Kidney (tissue), 14 donors: ENCODE measurements around the gene CD99L2. TPM values are rescaled to one million over a fixed set of nuclear protein-coding genes. Genes with fewer than 3 reads are reported as not detected.
A peak's percentile ranks its signal among the peaks of the same experiment; 100 is the strongest.
"Not testable (repeated sequence)": the region's sequence is repeated elsewhere in the genome, so short reads cannot be mapped to it uniquely, and the experiment has no call there.

Experiments used
- DNase-seq, 5 donors: peaks; one replicate each; pipeline ENCODE4 v3.0.0-alpha.2; 2013 to 2020
- FAIRE-seq: peaks from 2 replicates; lab custom pipeline; 2012; peaks lifted over from hg19 to GRCh38; lab: Jason Lieb, UNC
- H3K27ac ChIP-seq, 2 donors: one replicate each; pipeline ENCODE4 v1.7.0; 2013; ENCODE audit warnings: low read depth in 2 of 2, low read length in 2 of 2, inconsistent platforms in 1 of 2
- H3K27me3 ChIP-seq: one replicate; pipeline ENCODE4 v1.7.1; 2013; ENCODE audit warnings: low read length, inconsistent platforms; ENCODE audit not compliant: control insufficient read depth, insufficient read depth
- H3K36me3 ChIP-seq, 3 donors: one replicate each; pipeline versions ENCODE4 v1.7.0 to v1.7.1; 2013; ENCODE audit warnings: low read length in 3 of 3, control low read depth in 1 of 3, inconsistent platforms in 1 of 3; ENCODE audit not compliant: insufficient read depth in 3 of 3, control insufficient read depth in 2 of 3
- H3K4me1 ChIP-seq, 3 donors: one replicate each; pipeline versions ENCODE4 v1.7.0 to v1.7.1; 2013; ENCODE audit warnings: low read length in 3 of 3, inconsistent platforms in 1 of 3, low read depth in 1 of 3; ENCODE audit not compliant: control insufficient read depth in 2 of 3, insufficient read depth in 2 of 3
- H3K4me3 ChIP-seq, 3 donors: one replicate each; pipeline versions ENCODE4 v1.7.0 to v1.8.1; 2013; ENCODE audit warnings: low read length in 3 of 3, control low read depth in 1 of 3, inconsistent platforms in 1 of 3
- H3K9ac ChIP-seq, 3 donors: one replicate each; pipeline versions ENCODE4 v1.7.0 to v1.7.1; 2013; ENCODE audit warnings: low read length in 3 of 3, control low read depth in 1 of 3, inconsistent platforms in 1 of 3
- H3K9me3 ChIP-seq, 3 donors: one replicate each; pipeline versions ENCODE4 v1.7.0 to v1.7.1; 2013; ENCODE audit warnings: low read length in 3 of 3, control low read depth in 1 of 3, inconsistent platforms in 1 of 3; ENCODE audit not compliant: control insufficient read depth in 2 of 3, insufficient read depth in 1 of 3
- intact Hi-C: fragments of 100-400 bp; cut with DNase I; formaldehyde crosslinking; loops from one replicate; pipeline ENCODE4 v1.11.1; 2022
- polyA plus RNA-seq: library from polyadenylated mRNA; stranded (reverse); fragments of 350-450 nt; fragmentation: Illumina TruSeq; extraction: RNeasy Lipid Tissue Mini Kit (QIAGEN cat#74804); gene quantifications from one replicate; pipeline ENCODE4 v1.2.3, GENCODE V29; 2014; ENCODE audit warnings: low read depth, low replicate concordance; ENCODE audit not compliant: insufficient read depth
- total RNA-seq: library from RNA; stranded (reverse); fragmentation: NEBNext Ultra II Directional; extraction: Animal tissue kit (Norgen Biotek cat#: 25700); gene quantifications from one replicate; pipeline ENCODE4 v1.2.1, GENCODE V29; 2021
- TF ChIP-seq, protein P1 (sequence below): IDR thresholded peaks from 3 replicates; pipeline ENCODE4 v1.5.1; 2012; ENCODE audit warnings: mild to moderate bottlenecking, moderate library complexity, borderline replicate concordance; ENCODE audit not compliant: insufficient read depth; ENCODE audit errors: extremely low read depth
- donor health status: control.
- donor health status: control.
- donor health status: control.
- donor health status: control.
- donor health status: control.
- donor health status: DM: yes; HTN: yes; CAD: no.
- donor health status: Normal renal cell carcinoma (clear cell type).

Gene CD99L2
- total and polyA plus RNA-seq, 2 donors from 2014 or later = 30.9 to 38.0 TPM

DNA sequence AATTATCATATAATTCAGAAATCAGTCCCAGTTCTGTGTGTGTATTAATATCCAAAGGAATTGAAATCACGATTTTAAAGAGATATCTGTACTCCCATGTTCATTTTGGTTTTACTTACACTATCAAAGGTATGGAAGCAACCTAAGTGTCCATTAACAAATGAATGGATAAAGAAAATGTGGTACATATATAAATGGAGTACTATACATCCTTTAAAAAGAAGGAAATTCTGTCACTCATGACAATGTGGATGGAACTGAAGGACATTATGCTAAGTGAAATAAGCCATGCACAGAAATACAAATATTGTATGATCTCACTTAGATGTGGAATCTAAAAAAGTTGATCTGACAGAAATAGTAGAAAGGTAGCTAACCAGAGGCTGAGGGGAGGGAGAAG is 63.8 kb downstream of the CD99L2 start:
- H3K9ac ChIP-seq = no peak overlapping the region
- H3K36me3 ChIP-seq = no peaks in the 10 kb centered on the region
- H3K4me1 ChIP-seq = no peaks in the 10 kb centered on the region
- TF ChIP-seq, protein P1, sequence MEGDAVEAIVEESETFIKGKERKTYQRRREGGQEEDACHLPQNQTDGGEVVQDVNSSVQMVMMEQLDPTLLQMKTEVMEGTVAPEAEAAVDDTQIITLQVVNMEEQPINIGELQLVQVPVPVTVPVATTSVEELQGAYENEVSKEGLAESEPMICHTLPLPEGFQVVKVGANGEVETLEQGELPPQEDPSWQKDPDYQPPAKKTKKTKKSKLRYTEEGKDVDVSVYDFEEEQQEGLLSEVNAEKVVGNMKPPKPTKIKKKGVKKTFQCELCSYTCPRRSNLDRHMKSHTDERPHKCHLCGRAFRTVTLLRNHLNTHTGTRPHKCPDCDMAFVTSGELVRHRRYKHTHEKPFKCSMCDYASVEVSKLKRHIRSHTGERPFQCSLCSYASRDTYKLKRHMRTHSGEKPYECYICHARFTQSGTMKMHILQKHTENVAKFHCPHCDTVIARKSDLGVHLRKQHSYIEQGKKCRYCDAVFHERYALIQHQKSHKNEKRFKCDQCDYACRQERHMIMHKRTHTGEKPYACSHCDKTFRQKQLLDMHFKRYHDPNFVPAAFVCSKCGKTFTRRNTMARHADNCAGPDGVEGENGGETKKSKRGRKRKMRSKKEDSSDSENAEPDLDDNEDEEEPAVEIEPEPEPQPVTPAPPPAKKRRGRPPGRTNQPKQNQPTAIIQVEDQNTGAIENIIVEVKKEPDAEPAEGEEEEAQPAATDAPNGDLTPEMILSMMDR = no peak
- H3K27me3 ChIP-seq = no peaks in the 10 kb centered on the region
- H3K4me3 ChIP-seq = no peak overlapping the region
- no peaks in the 10 kb centered on the region for H3K9me3 ChIP-seq
- DNase-seq = no peak
- FAIRE-seq = peak; percentile 39
- no peak overlapping the region for H3K27ac ChIP-seq
- intact Hi-C loops = no loop called here

DNA sequence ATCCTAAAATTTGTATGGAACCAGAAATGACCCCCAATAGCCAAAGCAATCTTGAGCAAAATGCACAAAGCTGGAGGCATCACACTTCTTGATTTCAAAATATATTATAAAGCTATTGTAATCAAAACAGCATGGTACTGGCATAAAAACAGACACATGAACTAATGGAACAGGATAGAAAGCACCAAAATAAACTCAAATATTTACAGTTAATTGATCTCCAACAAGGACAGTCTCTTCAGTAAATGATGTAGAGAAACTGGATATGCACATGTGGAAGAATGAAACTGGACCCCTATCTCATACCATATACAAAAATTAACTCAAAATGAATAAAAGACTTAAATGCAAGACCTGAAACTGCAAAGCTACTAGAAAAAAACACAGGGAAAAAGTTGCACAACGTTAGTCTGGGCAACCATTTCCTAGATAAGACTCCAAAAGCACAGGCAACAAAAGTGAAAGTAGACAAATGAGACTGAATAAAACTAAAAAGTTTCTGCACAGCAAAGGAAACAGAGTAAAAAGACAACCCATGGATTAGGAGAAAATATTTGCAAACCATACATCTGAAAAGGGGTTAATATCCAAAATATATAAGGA is 64.9 kb downstream of the CD99L2 start:
- Histone ChIP-seq H3K27me3 (no peaks in the 10 kb centered on the region), H3K9ac (no peak overlapping the region), H3K4me1 (no peaks in the 10 kb centered on the region), H3K4me3 (no peak overlapping the region), H3K27ac (no peak overlapping the region), H3K9me3 (no peaks in the 10 kb centered on the region), H3K36me3 (no peaks in the 10 kb centered on the region)
- peak; percentile 11 for FAIRE-seq
- TF ChIP-seq, protein P1 = no peak
- no peak for DNase-seq
- intact Hi-C loops = no loop called here

- FAIRE-seq = peak; percentile 49
- TF ChIP-seq, protein P1 = no peak
- H3K4me3 ChIP-seq = no peak overlapping the region
- H3K27me3 ChIP-seq = no peaks in the 10 kb centered on the region
- H3K9me3 ChIP-seq = no peaks in the 10 kb centered on the region
- H3K4me1 ChIP-seq = no peaks in the 10 kb centered on the region
- H3K36me3 ChIP-seq = peaks cover 0 to 2% (median 0%) of the 10 kb centered on the region in 3 donors
- H3K9ac ChIP-seq = no peak overlapping the region
- intact Hi-C loops = no loop called here
- no peak for DNase-seq
- H3K27ac ChIP-seq = no peak overlapping the region
Observed at GRCh38 chrX:150831863-150832262, 66.6 kb downstream of the CD99L2 start.

- Histone ChIP-seq H3K9me3 (no peaks in the 10 kb centered on the region), H3K4me3 (no peak overlapping the region), H3K27me3 (no peaks in the 10 kb centered on the region), H3K9ac (no peak overlapping the region), H3K4me1 (no peaks in the 10 kb centered on the region), H3K27ac (no peak overlapping the region), H3K36me3 (peaks cover 0 to 2% (median 0%) of the 10 kb centered on the region in 3 donors)
- TF ChIP-seq, protein P1 = no peak
- FAIRE-seq (no peak), DNase-seq (no peak)
- intact Hi-C loops = no loop called here
Observed at GRCh38 chrX:150828785-150829184, 69.7 kb downstream of the CD99L2 start.

DNA sequence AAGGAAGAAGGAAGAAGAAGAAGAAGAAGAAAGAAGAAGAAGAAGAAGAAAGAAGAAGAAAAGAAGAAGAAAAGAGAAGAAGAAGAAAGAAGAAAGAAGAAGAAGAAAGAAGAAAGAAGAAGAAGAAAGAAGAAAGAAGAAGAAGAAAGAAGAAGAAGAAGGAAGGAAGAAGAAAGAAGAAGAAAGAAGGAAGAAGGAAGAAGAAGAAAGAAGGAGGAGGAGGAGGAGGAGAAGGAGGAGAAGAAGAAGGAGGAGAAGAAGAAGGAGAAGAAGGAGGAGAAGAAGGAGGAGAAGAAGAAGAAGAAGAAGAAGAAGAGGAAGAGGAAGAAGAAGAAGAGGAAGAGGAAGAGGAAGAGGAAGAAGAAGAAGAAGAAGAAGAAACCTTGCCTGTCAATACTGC is 74.1 kb downstream of the CD99L2 start:
- H3K27ac ChIP-seq, H3K4me1 ChIP-seq, H3K9ac ChIP-seq, intact Hi-C loops, FAIRE-seq, DNase-seq, H3K36me3 ChIP-seq, H3K27me3 ChIP-seq, H3K9me3 ChIP-seq, H3K4me3 ChIP-seq: not testable (repeated sequence)

- DNase-seq, H3K4me1 ChIP-seq, H3K27ac ChIP-seq, H3K4me3 ChIP-seq, FAIRE-seq, H3K27me3 ChIP-seq, H3K9me3 ChIP-seq, intact Hi-C loops, H3K9ac ChIP-seq, H3K36me3 ChIP-seq: not testable (repeated sequence)
Observed at GRCh38 chrX:150823826-150824225, 74.6 kb downstream of the CD99L2 start.
